Adrenal gland (tissue), 12 donors: ENCODE results near the gene UST. TPM values are rescaled to one million over a fixed set of nuclear protein-coding genes. Genes with fewer than 3 reads are reported as not detected.

Experiments
- DNase-seq, 7 donors: peaks; one replicate each; pipeline ENCODE4 v3.0.0-alpha.2; 2019 to 2020
- H3K27ac ChIP-seq, 5 donors: fragments of 200-600 bp; sonication (generic) in 4 of 5; 1 replicate in 3 of 5; 2 replicates in 2 of 5; pipeline versions ENCODE4 v1.5.1 to v1.8.0; 2016 to 2020; ENCODE audit warnings: mild to moderate bottlenecking in 1 of 5
- H3K27me3 ChIP-seq: fragments of 200-600 bp; 2 replicates; pipeline ENCODE4 v1.8.0; 2021
- H3K36me3 ChIP-seq, 2 donors: fragments of 200-600 bp; replicated peaks in 1 of 2; 1 replicate in 1 of 2; 2 replicates in 1 of 2; pipeline versions ENCODE4 v1.5.1 to v1.8.0; 2018 to 2022
- H3K4me1 ChIP-seq, 2 donors: fragments of 200-600 bp; replicated peaks in 1 of 2; 1 replicate in 1 of 2; 2 replicates in 1 of 2; pipeline versions ENCODE4 v1.5.1 to v1.8.0; 2018 to 2021
- H3K4me3 ChIP-seq, 4 donors: fragments of 200-600 bp; sonication (generic) in 3 of 4; one replicate each; pipeline ENCODE4 v1.5.1; 2016 to 2018
- H3K9me3 ChIP-seq, 3 donors: fragments of 200-600 bp; sonication (generic) in 1 of 3; replicated peaks in 1 of 3; 1 replicate in 2 of 3; 2 replicates in 1 of 3; pipeline versions ENCODE4 v1.5.1 to v1.8.0; 2016 to 2021
- POLR2A ChIP-seq, 2 donors: fragments of 450-650 bp; IDR thresholded peaks; one replicate each; pipeline ENCODE4 v1.6.1; 2017; ENCODE audit warnings: antibody characterized with exemption in 2 of 2, mild to moderate bottlenecking in 2 of 2, moderate library complexity in 1 of 2
- WGBS, 4 donors: extraction: QIAGEN DNeasy Blood & Tissue Kit in 2 of 4; methylation state at CpG; one replicate each; pipeline versions ENCODE4 v1.1.5 to v1.1.7; 2013 to 2017; 5-methylcytosine and 5-hydroxymethylcytosine counted together
- intact Hi-C, 2 donors: fragments of 100-400 bp; cut with DNase I; formaldehyde crosslinking; loops; one replicate each; pipeline versions ENCODE4 v1.14.1 to v1.15.0; 2022 to 2023
- polyA plus RNA-seq, 3 donors: library from polyadenylated mRNA; stranded (reverse); fragments of 200-250 nt in 2 of 3; fragments of 350-450 nt in 1 of 3; fragmentation: Illumina TruSeq in 1 of 3; extraction: RNeasy Lipid Tissue Mini Kit (QIAGEN cat#74804) in 1 of 3; gene quantifications; one replicate each; pipeline ENCODE4 v1.2.3, GENCODE V29; 2013 to 2014
- total RNA-seq, 9 donors: library from RNA; depleted of rRNA in 4 of 9; stranded (reverse); fragments of >200 nt in 4 of 9; fragments of 120-200 nt in 1 of 9; fragmentation: NEBNext Ultra II Directional in 1 of 9; extraction: Animal tissue kit (Norgen Biotek cat#: 25700) in 1 of 9; gene quantifications; one replicate each; pipeline versions ENCODE4 v1.1.0 to v1.2.4, GENCODE V29; 2013 to 2023
- TF ChIP-seq, protein P1 (sequence below), 6 experiments: fragments of 450-650 bp in 4 of 6; fragments of 200-600 bp in 2 of 6; sonication (generic) in 1 of 6; IDR thresholded peaks; 1 replicate in 5 of 6; 2 replicates in 1 of 6; pipeline versions ENCODE4 v1.5.1 to v1.8.0; 2016 to 2021; ENCODE audit warnings: antibody characterized with exemption in 6 of 6, mild to moderate bottlenecking in 2 of 6, moderate library complexity in 1 of 6
- donor health status: healthy with polysubstance abuse.
- donor health status: Bipolar disorder and iron deficiency.
- donor health status: DM: yes; HTN: yes; CAD: no.
- donor health status: DM: no; HTN: no; CAD: no.
- donor health status: DM: no; HTN: no; CAD: no.
- donor health status: DM: yes; HTN: yes; CAD: no.

The UST gene
- total and polyA plus RNA-seq, 12 donors, result 5.9 to 37.4 (median 18.3) TPM

- H3K27me3 ChIP-seq, result no peaks in the 10 kb centered on the region
- no peak overlapping the region for H3K27ac ChIP-seq
- H3K4me1 ChIP-seq, result peaks cover 0 to 19% of the 10 kb centered on the region in 2 donors
- no peak for TF ChIP-seq POLR2A (IDR thresholded peaks at IDR 0.05)
- TF ChIP-seq, protein P1, sequence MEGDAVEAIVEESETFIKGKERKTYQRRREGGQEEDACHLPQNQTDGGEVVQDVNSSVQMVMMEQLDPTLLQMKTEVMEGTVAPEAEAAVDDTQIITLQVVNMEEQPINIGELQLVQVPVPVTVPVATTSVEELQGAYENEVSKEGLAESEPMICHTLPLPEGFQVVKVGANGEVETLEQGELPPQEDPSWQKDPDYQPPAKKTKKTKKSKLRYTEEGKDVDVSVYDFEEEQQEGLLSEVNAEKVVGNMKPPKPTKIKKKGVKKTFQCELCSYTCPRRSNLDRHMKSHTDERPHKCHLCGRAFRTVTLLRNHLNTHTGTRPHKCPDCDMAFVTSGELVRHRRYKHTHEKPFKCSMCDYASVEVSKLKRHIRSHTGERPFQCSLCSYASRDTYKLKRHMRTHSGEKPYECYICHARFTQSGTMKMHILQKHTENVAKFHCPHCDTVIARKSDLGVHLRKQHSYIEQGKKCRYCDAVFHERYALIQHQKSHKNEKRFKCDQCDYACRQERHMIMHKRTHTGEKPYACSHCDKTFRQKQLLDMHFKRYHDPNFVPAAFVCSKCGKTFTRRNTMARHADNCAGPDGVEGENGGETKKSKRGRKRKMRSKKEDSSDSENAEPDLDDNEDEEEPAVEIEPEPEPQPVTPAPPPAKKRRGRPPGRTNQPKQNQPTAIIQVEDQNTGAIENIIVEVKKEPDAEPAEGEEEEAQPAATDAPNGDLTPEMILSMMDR (IDR thresholded peaks at IDR 0.05), result no peak
- intact Hi-C loops, result no loop called here
- H3K9me3 ChIP-seq, result no peaks in the 10 kb centered on the region
- WGBS, 4 donors, result 77 to 85% (median 80%) methylated on average over 3 of the region's 3 CpGs
- H3K36me3 ChIP-seq, result no peaks in the 10 kb centered on the region
- H3K4me3 ChIP-seq, result no peak overlapping the region
- no peak for DNase-seq
Measured at GRCh38 chr6:148799647-148800046, 52.8 kb downstream of the UST start.

DNA sequence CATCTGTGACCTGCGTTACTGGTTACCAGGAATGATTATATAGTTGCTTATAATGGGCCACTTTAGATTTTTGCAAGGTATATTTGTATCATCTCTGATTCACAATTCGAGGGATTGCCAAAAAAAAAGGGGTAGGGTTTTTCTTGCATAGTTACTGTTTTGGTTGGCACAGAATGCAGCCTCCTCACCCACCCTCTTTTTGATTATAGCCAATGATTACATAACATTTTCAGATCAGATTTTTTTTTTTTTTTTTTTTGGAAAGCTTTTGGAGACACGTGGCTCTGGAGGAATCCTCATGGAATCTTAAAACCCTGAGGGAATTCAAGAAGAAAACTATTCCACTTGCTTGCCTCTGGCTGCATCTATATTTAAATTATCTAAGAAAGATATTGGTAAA is 53.7 kb downstream of the UST start:
- H3K36me3 ChIP-seq, result no peaks in the 10 kb centered on the region
- H3K9me3 ChIP-seq, result no peaks in the 10 kb centered on the region
- peaks cover 0 to 19% of the 10 kb centered on the region in 2 donors for H3K4me1 ChIP-seq
- no peaks in the 10 kb centered on the region for H3K27me3 ChIP-seq
- DNase-seq, result no peak
- 17 to 29% (median 20%) methylated on average over 3 of the region's 3 CpGs for WGBS, 4 donors
- TF ChIP-seq POLR2A (IDR thresholded peaks at IDR 0.05), result no peak
- no peak overlapping the region for H3K4me3 ChIP-seq
- H3K27ac ChIP-seq, result no peak overlapping the region
- intact Hi-C loops, result no loop called here

GRCh38 chr6:148803979-148804378 is 57.1 kb downstream of the UST start:
- Histone ChIP-seq H3K4me1 (peaks cover 0 to 27% of the 10 kb centered on the region in 2 donors), H3K27me3 (no peaks in the 10 kb centered on the region), H3K9me3 (no peaks in the 10 kb centered on the region), H3K36me3 (no peaks in the 10 kb centered on the region), H3K27ac (no peak overlapping the region), H3K4me3 (no peak overlapping the region)
- no peak for DNase-seq
- 75 to 85% (median 83%) methylated on average over 6 of the region's 6 CpGs for WGBS, 4 donors
- intact Hi-C loops, result no loop called here
- TF ChIP-seq, protein P1 (IDR thresholded peaks at IDR 0.05), result no peak
- TF ChIP-seq POLR2A (IDR thresholded peaks at IDR 0.05), result no peak

DNA sequence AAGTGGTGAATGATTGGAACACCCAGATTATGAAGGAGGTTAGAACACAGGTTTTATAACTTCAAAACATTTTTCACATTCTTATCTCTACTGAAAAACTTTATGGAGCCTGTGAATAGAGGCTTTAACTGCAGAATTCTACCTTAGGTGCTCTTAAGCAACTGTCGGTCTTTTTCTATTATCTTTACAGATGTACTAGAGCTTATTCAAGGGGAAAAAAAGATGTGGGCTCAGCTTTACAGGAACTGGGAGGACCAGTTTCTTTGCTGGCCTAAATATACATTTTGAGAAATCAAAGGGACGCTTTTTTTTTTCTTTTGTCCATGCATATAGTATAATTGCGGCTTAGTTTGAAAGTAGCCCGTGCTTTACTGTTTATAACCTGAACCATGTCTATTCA is 58.9 kb downstream of the UST start:
- TF ChIP-seq, protein P1 (IDR thresholded peaks at IDR 0.05), result no peak
- no peak for TF ChIP-seq POLR2A (IDR thresholded peaks at IDR 0.05)
- no peak for DNase-seq
- WGBS, 4 donors, result 89 to 94% (median 90%) methylated on average over 4 of the region's 4 CpGs
- no peaks in the 10 kb centered on the region for H3K9me3 ChIP-seq
- peak overlapping the region in 2 of 5 donors; percentile 9 to 40 for H3K27ac ChIP-seq
- peak overlapping the region in 1 of 4 donors; percentile 29 for H3K4me3 ChIP-seq
- intact Hi-C loops, result no loop called here
- H3K27me3 ChIP-seq, result no peaks in the 10 kb centered on the region
- no peaks in the 10 kb centered on the region for H3K36me3 ChIP-seq
- H3K4me1 ChIP-seq, result peaks cover 0 to 11% of the 10 kb centered on the region in 2 donors

DNA sequence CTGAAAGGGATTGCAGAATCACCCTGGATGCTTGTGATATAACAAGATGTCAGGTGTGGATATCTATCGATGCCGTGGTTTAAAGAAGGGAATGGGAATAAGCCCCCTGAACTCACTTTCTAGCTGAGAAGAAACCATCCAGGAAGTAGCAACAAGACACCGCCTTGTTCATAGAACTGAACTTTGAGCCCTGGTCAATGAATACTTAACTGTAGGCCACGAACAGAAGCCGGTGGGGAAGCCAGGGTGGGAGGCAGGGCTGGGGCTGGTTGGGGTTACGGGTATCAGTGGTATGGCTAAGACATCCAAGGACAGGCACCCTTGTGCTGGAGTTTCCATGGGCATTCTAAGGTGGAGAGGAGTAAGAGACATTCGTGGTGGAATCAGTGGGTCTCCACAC is 61.0 kb downstream of the UST start:
- Histone ChIP-seq H3K36me3 (no peaks in the 10 kb centered on the region), H3K4me1 (peaks cover 0 to 8% of the 10 kb centered on the region in 2 donors), H3K4me3 (no peak overlapping the region), H3K9me3 (no peaks in the 10 kb centered on the region), H3K27ac (no peak overlapping the region), H3K27me3 (no peaks in the 10 kb centered on the region)
- DNase-seq, result no peak
- WGBS, 4 donors, result 95 to 99% (median 96%) methylated on average over 7 of the region's 7 CpGs
- intact Hi-C loops, result no loop called here
- no peak for TF ChIP-seq POLR2A (IDR thresholded peaks at IDR 0.05)
- TF ChIP-seq, protein P1 (IDR thresholded peaks at IDR 0.05), result no peak
